Activated T-cell treated with anti-CD3 and anti-CD28 coated beads for 1 hour (primary cell): Measurements from ENCODE around the gene LMNB1.
"Not testable (repeated sequence)": the region's sequence is repeated elsewhere in the genome, so short reads cannot be mapped to it uniquely, and the experiment has no call there.

ENCODE experiments used
- DNase-seq: peaks from one replicate; pipeline ENCODE4 v3.0.0-alpha.2; 2020; ENCODE audit warnings: low read depth

LMNB1 gene, protein sequence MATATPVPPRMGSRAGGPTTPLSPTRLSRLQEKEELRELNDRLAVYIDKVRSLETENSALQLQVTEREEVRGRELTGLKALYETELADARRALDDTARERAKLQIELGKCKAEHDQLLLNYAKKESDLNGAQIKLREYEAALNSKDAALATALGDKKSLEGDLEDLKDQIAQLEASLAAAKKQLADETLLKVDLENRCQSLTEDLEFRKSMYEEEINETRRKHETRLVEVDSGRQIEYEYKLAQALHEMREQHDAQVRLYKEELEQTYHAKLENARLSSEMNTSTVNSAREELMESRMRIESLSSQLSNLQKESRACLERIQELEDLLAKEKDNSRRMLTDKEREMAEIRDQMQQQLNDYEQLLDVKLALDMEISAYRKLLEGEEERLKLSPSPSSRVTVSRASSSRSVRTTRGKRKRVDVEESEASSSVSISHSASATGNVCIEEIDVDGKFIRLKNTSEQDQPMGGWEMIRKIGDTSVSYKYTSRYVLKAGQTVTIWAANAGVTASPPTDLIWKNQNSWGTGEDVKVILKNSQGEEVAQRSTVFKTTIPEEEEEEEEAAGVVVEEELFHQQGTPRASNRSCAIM

DNA sequence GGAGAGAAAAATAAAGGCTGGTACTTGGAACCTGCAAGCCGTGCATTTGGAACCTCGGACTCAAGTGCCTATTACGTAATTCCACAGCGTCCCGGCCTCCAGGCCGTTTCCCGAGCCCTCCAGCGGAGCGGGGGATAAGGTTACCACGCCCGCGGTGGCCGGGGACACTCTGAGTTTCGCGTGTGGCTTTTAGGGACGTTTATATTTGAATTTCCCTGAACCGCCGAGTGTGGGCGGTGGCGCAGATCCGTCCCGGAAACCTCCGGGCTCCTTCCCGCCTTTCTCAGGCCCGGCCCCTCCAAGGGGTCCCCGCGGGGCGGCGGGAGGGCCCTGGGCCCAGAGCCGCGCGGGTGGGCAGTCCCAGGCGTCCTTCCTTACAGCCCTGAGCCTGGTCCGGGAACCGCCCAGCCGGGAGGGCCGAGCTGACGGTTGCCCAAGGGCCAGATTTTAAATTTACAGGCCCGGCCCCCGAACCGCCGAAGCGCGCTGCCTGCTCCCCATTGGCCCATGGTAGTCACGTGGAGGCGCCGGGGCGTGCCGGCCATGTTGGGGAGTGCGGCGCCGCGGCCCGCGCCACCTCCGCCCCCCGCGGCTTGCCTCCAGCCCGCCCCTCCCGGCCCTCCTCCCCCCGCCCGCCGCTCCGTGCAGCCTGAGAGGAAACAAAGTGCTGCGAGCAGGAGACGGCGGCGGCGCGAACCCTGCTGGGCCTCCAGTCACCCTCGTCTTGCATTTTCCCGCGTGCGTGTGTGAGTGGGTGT is at the start of gene LMNB1:
Gene LMNB1, plus strand, starts transcription at position 638 of the 758 bp plus-strand sequence. CDS start 373 bp downstream, outside the sequence.
- DNase-seq, result peak; percentile 90

DNA sequence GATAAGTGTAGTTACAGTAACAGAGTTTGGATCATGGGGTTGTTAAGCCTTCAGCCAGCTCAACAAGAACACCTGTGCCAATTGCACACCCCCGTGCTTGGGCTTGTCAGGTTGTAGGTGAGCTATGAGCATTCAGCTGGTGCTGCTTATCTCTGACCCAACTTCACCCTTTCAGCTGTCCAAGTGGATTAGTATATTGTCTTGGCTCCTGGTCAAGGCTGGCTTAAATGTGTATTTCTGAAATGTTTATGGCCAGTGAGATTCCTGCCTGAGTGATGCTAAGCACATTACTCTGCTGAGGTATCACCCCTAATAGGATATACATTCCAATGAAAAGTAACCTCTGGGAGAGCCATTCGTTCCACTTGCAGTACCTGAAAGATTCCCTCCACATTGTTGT is 44.2 kb upstream of the LMNB1 start:
- no peak for DNase-seq

DNA sequence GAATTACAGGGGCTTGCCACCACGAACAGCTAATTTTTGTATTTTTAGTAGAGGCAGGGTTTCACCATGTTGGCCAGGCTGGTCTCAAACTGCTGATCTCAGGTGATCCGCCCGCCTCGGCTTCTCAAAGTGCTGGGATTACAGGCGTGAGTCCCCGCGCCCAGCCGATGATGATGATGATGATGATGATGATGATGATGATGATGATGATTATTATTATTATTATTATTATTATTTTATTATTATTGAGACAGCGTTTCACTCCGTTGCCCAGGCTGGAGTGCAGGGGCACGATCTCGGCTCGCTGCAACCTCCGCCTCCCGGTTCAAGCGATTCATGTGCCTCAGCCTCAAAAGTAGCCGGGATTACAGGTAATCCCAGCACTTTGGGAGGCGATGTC is 42.4 kb upstream of the LMNB1 start:
- not testable (repeated sequence) for DNase-seq

DNA sequence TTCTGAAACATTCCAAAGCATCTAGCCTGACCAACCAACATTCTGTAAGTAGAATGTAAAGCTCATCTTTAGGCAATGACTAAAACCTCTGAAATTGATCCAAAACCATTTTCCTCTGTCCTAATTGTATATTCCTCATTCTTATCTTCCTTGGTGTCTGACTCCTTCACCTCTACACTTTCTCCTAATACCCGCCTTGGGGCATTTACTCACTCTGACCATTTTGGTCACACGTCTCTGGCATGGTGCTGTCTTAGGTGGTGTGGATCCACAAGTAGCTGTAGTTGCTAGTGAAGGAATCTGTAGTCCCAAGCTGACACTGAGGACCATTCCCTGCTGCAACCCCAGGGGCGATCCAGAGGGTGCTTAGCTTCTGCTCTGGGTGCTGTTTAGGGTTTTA is 40.8 kb upstream of the LMNB1 start:
- no peak for DNase-seq

DNA sequence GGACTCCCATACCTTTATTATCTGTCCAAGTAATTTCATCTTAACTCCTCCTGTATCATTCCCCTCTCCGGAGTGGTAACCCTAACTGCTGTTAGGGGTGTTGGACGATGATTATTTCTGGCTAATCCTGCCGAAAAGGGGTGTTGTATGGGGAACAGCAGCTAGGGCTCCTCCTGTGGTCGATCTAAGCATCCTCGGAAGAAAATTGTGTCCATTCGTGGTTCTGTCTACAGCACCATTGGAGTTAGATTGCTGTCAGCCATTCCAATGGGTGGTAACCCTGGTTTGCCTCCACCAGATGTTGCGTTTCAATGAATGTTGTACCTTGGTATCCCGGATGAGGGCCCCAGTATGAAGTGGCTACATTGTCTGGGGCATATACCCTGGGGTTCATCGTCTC is 35.6 kb upstream of the LMNB1 start:
- no peak for DNase-seq

DNA sequence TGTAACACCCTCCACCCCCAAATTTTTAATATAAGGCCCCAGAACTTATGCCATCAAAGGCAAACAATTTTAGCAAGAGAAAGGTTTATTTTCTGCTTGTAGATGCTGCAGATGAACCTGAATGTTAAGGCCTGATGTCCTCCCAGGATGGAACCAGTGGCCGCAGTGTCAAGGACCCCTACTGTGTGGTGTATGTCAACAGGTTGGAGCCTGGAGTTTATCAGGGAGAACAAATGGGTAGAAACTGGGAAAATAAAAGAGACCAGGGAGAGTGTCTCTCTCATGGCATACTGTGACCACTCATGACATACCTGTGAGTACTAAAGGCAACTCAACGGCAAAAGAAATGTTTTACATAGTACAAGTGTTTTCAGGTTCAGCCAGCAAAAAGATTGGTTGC is 34.5 kb upstream of the LMNB1 start:
- no peak for DNase-seq

DNA sequence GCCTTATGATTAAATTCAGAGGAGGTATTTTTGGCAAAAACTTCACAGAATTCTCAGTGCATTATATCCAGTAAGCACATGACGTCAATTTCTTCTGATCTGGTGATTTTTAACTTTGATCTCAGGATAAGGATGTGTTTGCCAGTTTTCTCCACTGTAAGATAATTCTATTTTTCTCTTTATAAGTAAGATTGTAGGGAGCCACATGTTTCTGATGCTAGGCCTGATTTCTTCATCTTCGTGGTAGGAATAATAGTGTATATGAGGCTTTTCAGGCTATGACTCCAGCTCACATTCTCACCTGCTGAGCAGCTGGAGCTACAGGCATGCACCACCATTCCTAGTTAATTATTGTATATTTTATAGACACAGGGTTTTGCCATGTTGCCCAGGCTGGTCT is 32.1 kb upstream of the LMNB1 start:
- DNase-seq, result no peak

DNA sequence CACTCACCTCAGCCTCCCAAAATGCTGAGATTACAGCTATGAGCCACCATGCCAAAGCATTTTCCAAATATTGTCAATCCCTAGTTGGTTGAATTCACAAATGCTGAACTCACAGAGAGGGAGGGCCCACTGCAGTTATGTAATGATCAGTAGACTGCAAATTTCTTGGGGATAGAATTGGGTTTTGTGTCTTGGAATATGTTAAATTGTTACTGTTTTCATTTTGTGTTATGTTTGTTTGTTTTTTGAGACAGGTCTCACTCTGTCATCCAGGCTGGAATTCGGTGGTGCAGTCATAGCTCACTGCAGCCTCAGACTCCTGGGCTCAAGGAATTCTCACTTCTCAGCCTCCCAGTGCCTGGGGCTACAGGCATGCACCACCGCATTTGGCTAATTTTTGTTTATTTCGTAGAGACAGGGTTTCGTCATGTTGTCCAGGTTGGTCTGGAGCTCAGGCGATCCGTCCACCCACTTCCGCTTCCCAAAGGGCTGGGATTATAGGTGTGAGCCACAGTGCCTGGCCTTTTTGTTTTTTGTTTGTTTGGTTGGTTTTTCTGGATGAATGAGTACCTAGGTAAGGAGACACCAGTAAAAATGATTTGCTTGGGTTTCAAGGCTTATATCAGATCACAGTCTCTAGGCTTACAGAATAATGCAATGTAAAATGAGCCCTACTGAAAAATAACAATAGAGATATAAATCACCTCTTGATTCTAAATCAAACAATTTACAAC is 31.5 kb upstream of the LMNB1 start:
- no peak for DNase-seq

DNA sequence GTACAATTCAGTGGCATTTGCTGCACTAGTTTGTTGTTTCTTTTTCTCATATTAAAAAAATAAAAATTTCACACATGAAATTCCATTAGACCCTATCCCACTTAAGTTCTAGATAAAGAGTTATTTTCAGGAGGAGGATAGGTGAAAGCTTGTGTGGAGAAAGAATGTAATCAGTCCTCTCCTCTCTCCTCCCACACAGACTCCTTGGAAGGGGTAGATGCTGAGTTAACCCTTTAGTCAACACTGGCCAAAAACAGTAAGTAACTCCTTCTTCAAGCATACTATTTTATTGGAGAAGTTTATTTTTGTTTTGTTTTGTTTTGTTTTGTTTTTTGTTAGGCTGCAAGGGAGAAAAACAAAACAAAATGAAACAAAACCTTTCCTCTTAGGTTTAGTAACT is 30.6 kb upstream of the LMNB1 start:
- DNase-seq, result no peak

DNA sequence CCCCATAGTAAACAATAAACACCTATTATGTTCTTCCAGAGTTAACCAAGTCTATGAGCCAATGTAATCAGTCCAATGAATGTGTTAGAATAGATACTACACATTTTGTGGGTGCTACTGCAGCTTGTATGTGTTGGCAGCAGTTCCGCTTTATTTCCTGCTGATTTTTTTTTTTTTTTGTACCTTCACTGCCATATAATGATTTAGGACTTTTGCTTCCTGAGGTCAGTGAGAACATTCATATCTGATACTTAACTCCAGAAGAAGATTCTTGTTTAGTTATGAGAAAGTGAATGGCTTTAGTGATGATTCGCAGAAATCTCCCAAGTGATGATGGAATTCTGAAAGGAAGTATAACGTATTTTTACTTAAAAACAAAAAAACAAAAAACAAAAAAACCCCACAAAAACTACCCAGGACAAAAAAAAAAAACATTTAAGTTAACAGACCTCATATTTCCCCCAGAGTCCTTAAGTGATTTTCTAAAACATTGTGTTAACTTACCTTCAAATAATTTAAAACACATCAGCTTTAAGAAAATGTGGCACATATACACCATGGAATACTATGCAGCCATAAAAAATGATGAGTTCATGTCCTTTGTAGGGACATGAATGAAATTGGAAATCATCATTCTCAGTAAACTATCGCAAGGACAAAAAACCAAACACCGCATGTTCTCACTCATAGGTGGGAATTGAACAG is 24.7 kb upstream of the LMNB1 start:
- no peak for DNase-seq

DNA sequence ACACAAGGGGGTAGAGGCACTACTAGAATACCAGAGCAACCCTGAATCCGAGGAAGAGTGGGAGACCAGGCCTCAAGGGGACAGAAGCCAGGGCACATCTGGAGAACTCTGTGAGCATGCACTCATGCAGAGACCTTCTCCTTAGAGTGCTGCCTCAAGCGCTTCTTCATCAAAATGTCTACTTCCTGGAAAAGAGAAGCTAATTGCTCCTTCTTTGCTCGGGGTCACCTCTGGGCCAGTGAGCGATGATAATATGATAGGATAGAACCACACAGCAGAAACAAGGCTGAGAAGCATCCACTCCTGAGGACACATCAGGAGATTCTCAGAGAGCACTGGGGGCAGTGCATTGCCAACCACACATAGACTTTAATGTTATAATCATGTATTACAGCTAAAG is 23.7 kb upstream of the LMNB1 start:
- DNase-seq, result no peak

DNA sequence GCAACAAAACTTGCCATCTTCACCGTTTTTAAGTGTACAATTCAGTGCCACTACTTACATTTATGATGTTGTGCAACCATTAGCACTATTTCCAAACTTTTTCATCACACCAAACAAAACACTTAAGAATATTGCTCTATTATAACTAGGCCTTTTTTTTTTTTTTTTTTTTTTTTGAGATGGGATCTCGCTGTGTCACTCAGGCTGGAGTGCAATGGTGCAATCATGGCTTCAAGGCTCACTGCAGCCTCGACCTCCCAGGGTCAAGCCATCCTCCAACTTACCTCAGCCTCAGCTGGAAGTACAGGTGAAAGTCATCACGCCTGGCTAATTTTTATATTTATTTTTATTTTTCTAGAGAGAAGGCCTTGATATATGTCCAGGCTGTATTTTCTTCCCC is 22.3 kb upstream of the LMNB1 start:
- DNase-seq, result no peak

DNA sequence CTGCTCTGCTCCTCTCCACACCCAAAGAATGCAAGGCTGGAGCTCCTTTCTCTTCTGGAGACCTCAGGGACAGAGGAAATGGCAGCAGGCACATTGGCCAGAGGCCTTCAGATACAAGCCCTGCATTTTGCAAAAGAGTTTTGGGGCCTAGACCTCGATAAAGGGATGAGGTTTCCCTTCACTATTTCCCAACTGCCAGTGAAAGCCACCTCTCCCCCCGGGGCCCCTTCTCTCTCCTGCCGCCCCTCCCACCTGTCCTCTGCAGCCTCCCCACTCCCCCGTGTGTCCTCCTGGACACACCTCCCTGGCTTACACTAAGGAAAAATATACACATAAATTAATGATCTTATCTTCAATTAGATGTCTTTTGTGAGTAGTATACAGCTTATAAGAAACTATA is 21.3 kb upstream of the LMNB1 start:
- DNase-seq, result no peak

DNA sequence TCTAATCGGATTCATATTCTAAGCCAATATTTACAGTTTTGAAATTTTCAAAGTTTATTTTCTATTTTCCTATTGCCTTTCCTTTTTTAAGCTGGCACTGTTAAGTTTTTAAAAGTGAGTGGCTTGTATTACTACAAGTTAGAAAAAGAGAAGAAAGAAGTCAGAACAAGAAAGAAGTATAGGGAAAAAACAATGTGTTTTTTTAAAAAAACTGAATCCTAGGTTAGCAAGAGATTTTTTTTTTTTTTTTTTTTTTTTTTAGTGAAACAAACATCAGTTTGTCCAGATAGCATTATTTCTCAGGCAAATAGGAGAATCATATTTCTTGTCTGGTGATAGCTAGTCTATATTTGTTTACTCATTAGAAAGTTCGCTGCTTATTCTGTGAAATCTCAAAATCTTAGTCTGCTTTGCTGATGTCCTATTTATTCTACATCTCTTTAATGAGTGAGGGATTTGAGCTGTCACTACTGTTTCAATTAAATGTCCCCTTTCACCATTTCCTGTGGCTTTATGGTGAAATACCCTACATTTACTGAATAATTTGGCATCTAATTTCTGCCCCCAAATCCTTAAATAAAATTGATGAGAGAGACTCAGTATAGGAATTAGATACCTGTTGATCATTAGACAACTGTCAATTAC is 19.1 kb upstream of the LMNB1 start:
- DNase-seq, result no peak

DNA sequence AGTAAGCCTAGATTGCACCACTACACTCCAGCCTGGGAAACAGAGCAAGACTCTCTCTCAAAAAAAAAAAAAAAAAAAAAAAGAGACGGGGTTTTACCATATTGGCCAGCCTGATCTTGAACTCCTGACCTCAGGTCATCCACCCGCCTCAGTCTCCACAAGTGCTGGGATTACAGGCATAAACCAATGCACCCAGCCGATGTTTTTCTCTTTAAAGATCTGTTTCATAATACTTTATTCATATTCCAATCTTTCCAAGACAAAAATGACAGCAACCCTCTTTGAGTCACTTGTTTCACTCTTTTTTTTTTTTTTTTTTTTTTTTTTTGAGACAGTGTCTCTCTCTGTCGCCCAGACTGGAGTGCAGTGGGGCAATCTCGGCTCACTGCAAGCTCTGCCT is 13.6 kb upstream of the LMNB1 start:
- DNase-seq, result no peak

DNA sequence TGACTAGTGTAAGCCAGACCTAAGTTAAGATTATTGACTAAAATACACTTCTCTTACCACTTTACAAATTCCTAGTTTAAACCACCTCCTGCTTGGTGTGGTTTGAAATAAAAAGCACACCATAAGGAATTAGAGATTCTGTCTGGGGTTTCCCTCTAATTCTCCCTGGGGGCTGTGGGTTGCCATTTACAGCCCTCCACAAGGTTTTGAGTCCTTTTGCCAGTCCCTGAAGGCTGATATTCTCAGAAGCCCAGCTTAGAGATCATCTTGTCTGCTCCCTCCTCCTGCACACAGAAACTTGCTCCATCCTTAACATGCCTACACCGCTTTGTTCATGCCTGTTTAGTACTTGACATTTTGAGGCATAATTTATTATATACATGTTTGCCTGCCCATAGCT is 7.2 kb upstream of the LMNB1 start:
- DNase-seq, result no peak

DNA sequence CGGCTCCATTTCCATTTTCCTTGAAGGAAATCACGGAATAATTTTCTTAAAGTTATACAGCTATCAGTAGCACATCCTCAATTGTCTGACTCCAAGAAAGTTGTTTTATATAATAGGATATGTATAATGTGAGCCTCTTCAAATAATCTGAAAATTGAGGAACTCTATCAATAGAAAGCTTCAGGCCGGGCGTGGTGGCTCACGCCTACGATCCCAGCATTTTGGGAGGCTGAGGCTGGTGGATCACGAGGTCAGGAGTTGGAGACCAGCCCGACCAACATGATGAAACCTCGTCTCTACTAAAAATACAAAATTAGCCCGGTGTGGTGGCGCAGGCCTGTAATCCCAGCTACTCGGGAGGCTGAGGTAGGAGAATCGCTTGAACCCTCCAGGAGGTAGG is 3.4 kb upstream of the LMNB1 start:
- not testable (repeated sequence) for DNase-seq

DNA sequence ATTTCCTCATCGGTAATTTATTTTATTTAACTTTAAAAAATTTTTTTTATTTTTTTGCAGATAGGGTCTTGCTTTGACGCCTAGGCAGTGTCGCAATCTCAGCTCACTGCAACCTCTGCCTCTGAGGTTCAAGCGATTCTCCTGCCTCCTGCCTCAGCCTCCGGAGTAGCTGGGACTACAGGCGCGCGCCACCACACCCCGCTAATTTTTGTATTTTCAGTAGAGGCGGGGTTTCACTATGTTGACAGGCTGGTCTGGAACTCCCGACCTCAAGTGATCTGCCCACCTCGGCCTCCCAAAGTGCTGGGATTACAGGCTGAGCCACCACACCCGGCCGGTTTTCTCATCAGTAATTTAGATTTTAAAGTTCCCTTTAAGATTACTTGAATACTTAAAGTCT is 2.3 kb upstream of the LMNB1 start:
- not testable (repeated sequence) for DNase-seq

DNA sequence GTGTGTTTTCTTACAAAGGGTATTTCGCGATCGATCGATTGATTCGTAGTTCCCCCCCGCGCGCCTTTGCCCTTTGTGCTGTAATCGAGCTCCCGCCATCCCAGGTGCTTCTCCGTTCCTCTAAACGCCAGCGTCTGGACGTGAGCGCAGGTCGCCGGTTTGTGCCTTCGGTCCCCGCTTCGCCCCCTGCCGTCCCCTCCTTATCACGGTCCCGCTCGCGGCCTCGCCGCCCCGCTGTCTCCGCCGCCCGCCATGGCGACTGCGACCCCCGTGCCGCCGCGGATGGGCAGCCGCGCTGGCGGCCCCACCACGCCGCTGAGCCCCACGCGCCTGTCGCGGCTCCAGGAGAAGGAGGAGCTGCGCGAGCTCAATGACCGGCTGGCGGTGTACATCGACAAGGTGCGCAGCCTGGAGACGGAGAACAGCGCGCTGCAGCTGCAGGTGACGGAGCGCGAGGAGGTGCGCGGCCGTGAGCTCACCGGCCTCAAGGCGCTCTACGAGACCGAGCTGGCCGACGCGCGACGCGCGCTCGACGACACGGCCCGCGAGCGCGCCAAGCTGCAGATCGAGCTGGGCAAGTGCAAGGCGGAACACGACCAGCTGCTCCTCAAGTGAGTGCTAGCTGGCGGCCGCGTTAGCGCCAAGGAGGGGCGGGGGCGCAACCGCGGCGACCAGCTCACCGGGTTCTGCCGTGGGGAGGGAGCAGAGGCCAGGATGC is 480 bp downstream of the LMNB1 start:
- peak; percentile 46 for DNase-seq

DNA sequence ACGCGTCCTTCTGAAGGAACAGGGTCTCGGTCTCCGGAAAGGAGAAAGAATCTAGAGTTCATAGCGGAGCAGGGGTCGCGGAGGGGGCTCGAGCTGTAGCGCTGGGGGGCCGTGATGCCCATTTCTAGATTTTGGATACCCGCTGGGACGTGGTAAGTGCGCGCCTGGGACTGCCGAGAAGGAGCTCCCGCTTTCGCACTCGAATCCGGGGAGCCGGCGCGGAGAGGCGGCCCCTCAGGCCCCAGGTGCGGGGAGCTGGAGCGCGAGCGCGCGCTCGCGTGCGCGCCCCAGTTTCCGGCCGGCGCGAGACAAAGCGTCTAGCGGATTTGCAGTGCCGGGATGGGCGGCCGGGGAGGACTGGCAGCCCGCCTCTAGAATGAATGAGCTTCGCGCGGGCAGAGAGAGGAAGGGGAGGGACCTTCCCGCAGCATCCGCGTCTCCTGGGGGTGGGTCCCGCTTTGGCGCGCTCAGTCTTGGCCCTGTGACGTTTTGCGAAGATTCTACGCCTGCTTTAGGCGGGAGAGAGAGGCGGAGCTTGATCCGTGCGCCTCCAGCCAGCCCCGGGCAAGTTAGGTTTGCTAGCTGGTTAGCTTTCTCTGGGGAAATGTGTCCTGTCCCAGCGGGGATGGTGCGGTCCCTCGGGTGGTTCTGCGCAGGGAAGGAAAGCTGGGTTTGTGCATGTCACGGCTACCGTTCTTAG is 1.2 kb downstream of the LMNB1 start:
- peak; percentile 85 for DNase-seq
